Mesenchymal stem cell (in vitro differentiated cells and primary cell): ENCODE results near the gene FBXO39.

Experiments used
- DNase-seq: peaks from one replicate; pipeline ENCODE4 v3.0.0-alpha.2; 2013
- H2AFZ ChIP-seq: one replicate; pipeline ENCODE4 v1.6.1; 2013; ENCODE audit warnings: low read depth, mild to moderate bottlenecking, control low read depth, inconsistent platforms, low read length, moderate library complexity
- H2AK5ac ChIP-seq: 2 replicates; pipeline ENCODE4 v1.6.1; 2013; ENCODE audit warnings: low read length, moderate library complexity, mild to moderate bottlenecking, inconsistent platforms; ENCODE audit not compliant: severe bottlenecking
- H2BK120ac ChIP-seq: one replicate; pipeline ENCODE4 v1.6.1; 2013; ENCODE audit warnings: low read depth, mild to moderate bottlenecking, inconsistent platforms, low read length, moderate library complexity
- H2BK12ac ChIP-seq, 2 experiments: one replicate each; pipeline ENCODE4 v1.6.1; 2013; ENCODE audit warnings: inconsistent platforms in 2 of 2, low read length in 2 of 2, mild to moderate bottlenecking in 2 of 2, moderate library complexity in 2 of 2, control low read depth in 1 of 2
- H2BK15ac ChIP-seq: one replicate; pipeline ENCODE4 v1.6.1; 2013; ENCODE audit warnings: mild to moderate bottlenecking, low read depth, inconsistent platforms; ENCODE audit not compliant: poor library complexity, severe bottlenecking
- H2BK5ac ChIP-seq: 2 replicates; pipeline ENCODE4 v1.6.1; 2013; ENCODE audit warnings: low read depth, mild to moderate bottlenecking, low read length, control low read depth, inconsistent platforms; ENCODE audit not compliant: poor library complexity, severe bottlenecking
- H3K14ac ChIP-seq, 2 experiments: one replicate each; pipeline ENCODE4 v1.6.1; 2013; ENCODE audit warnings: inconsistent platforms in 2 of 2, low read length in 2 of 2, control low read depth in 1 of 2, mild to moderate bottlenecking in 1 of 2, moderate library complexity in 1 of 2
- H3K18ac ChIP-seq, 2 experiments: one replicate each; pipeline ENCODE4 v1.6.1; 2013; ENCODE audit warnings: inconsistent platforms in 2 of 2, low read length in 2 of 2, control low read depth in 1 of 2, low read depth in 1 of 2, mild to moderate bottlenecking in 1 of 2
- H3K23ac ChIP-seq, 2 experiments: one replicate each; pipeline ENCODE4 v1.6.1; 2013; ENCODE audit warnings: inconsistent platforms in 2 of 2, low read length in 2 of 2, mild to moderate bottlenecking in 2 of 2, moderate library complexity in 2 of 2, control low read depth in 1 of 2
- H3K27ac ChIP-seq: 2 replicates; pipeline ENCODE4 v1.5.1; 2013; ENCODE audit warnings: mild to moderate bottlenecking, moderate library complexity, low read length, control low read depth, inconsistent platforms; ENCODE audit not compliant: poor library complexity, severe bottlenecking
- H3K27me3 ChIP-seq, 2 experiments: 2 replicates each; pipeline versions ENCODE4 v1.6.1 to v1.7.0; 2013; ENCODE audit warnings: low read length in 2 of 2, mild to moderate bottlenecking in 2 of 2, moderate library complexity in 2 of 2, control low read depth in 1 of 2, inconsistent platforms in 1 of 2; ENCODE audit not compliant: control insufficient read depth in 1 of 2, insufficient read depth in 1 of 2
- H3K36me3 ChIP-seq, 2 experiments: 2 replicates each; pipeline versions ENCODE4 v1.6.1 to v1.7.0; 2013; ENCODE audit warnings: low read length in 2 of 2, control low read depth in 1 of 2, inconsistent platforms in 1 of 2, low read depth in 1 of 2, mild to moderate bottlenecking in 1 of 2; ENCODE audit not compliant: insufficient read depth in 2 of 2, control insufficient read depth in 1 of 2
- H3K4ac ChIP-seq, 2 experiments: one replicate each; pipeline ENCODE4 v1.6.1; 2013; ENCODE audit warnings: inconsistent platforms in 2 of 2, low read length in 2 of 2, mild to moderate bottlenecking in 2 of 2, moderate library complexity in 2 of 2, control low read depth in 1 of 2, low read depth in 1 of 2
- H3K4me1 ChIP-seq: 2 replicates; pipeline ENCODE4 v1.6.1; 2013; ENCODE audit warnings: low read depth, low read length, control low read depth; ENCODE audit not compliant: control insufficient read depth, insufficient read depth
- H3K4me2 ChIP-seq: 2 replicates; pipeline ENCODE4 v1.6.1; 2013; ENCODE audit warnings: low read length, mild to moderate bottlenecking, inconsistent platforms; ENCODE audit not compliant: poor library complexity, severe bottlenecking
- H3K4me3 ChIP-seq, 2 experiments: 2 replicates each; pipeline versions ENCODE4 v1.5.1 to v1.7.0; 2013; ENCODE audit warnings: low read length in 2 of 2, mild to moderate bottlenecking in 2 of 2, control low read depth in 1 of 2, low read depth in 1 of 2; ENCODE audit not compliant: insufficient read depth in 1 of 2
- H3K79me1 ChIP-seq: replicated peaks from 2 replicates; pipeline ENCODE4 v1.6.1; 2013; ENCODE audit warnings: mild to moderate bottlenecking, control low read depth, low read length, inconsistent platforms; ENCODE audit not compliant: poor library complexity, severe bottlenecking
- H3K9ac ChIP-seq: 2 replicates; pipeline ENCODE4 v1.7.0; 2013; ENCODE audit warnings: mild to moderate bottlenecking, low read length, moderate library complexity
- H3K9me3 ChIP-seq: 2 replicates; pipeline ENCODE4 v1.7.0; 2013; ENCODE audit warnings: mild to moderate bottlenecking, low read length; ENCODE audit not compliant: control insufficient read depth
- H4K8ac ChIP-seq: one replicate; pipeline ENCODE4 v1.6.1; 2013; ENCODE audit warnings: inconsistent platforms, mild to moderate bottlenecking, low read length, moderate library complexity
- H4K91ac ChIP-seq: one replicate; pipeline ENCODE4 v1.6.1; 2013; ENCODE audit warnings: mild to moderate bottlenecking, low read length, inconsistent platforms
- WGBS: methylation state at CpG from one replicate; pipeline ENCODE4 v1.1.7; 2013; ENCODE audit warnings: mixed read lengths; 5-methylcytosine and 5-hydroxymethylcytosine counted together

The FBXO39 gene

DNA sequence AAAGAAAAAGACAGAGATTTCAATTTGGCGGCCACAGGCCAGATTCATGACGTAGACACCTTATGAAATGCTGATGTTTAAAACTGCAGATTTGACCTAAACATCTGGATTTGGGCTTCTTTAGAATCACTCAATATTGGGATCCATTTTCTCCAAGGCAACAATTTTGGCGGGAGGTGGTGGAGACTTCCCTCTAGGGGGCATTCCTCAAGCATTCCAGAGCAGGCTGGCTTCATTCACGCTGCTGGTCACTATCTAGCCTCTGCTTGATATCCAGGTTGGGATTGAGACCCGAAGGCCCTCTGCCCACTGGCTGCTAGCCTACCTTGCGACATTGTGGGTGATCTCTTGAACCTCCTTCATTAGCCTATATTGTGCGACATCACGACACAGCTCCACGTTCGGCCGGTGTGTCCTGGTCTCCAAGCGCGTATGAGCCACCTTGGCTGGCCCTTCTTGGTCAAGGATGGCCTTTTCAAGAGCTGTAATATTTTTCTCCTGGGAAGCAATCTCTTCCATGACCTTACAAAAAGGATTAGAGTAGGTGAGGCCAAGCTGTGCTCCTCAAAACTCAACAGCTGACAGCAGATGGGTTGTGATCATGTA lies 24.5 kb downstream of the FBXO39 start:
- Histone ChIP-seq H3K4me3 (no peak overlapping the region), H4K8ac (no peak overlapping the region), H3K4me2 (no peak overlapping the region), H3K9me3 (no peaks in the 10 kb centered on the region), H3K36me3 (no peaks in the 10 kb centered on the region), H2BK120ac (no peak overlapping the region), H2AK5ac (no peak overlapping the region), H3K27ac (no peak overlapping the region), H3K14ac (no peak overlapping the region), H3K79me1 (no peaks in the 10 kb centered on the region), H3K18ac (no peak overlapping the region), H2AFZ (no peak overlapping the region), H2BK5ac (no peak overlapping the region), H2BK12ac (no peak overlapping the region), H3K4me1 (no peaks in the 10 kb centered on the region), H3K23ac (no peak overlapping the region), H3K9ac (no peak overlapping the region), H4K91ac (no peak overlapping the region), H3K4ac (no peak overlapping the region), H2BK15ac (no peak overlapping the region), H3K27me3 (peaks cover 0 to 31% of the 10 kb centered on the region in 2 experiments)
- 78% methylated on average over 13 of the region's 13 CpGs for WGBS
- no peak for DNase-seq

DNA sequence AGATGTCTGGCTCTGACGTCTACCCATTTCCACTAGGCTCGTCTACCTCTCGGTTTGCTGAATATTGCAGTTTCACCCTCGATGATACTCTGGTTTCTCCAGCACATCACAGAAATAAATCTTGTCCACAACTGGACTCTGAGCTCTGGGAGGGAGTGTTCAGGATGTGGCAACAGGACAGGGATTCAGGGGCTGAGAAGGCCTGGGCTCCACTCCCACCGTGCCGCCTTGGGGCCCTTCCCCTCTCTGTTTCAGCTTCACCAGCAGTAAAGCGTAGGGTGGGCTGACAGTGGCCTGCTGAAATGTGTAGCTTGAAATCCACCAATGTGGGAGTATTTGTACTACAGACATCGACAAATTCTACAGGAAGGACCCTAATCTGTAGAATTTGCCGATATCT lies 35.5 kb downstream of the FBXO39 start:
- DNase-seq = no peak
- Histone ChIP-seq H3K27ac (no peak overlapping the region), H3K4me1 (no peaks in the 10 kb centered on the region), H3K4me2 (no peak overlapping the region), H3K36me3 (no peaks in the 10 kb centered on the region), H2BK5ac (no peak overlapping the region), H2BK15ac (no peak overlapping the region), H4K8ac (no peak overlapping the region), H3K18ac (no peak overlapping the region), H2AK5ac (no peak overlapping the region), H3K4me3 (no peak overlapping the region), H3K27me3 (peaks cover 0 to 41% of the 10 kb centered on the region in 2 experiments), H2BK12ac (no peak overlapping the region), H4K91ac (no peak overlapping the region), H3K4ac (no peak overlapping the region), H3K79me1 (no peaks in the 10 kb centered on the region), H2BK120ac (no peak overlapping the region), H3K14ac (no peak overlapping the region), H3K9me3 (no peaks in the 10 kb centered on the region), H3K23ac (no peak overlapping the region), H3K9ac (no peak overlapping the region), H2AFZ (no peak overlapping the region)
- 90% methylated on average over 7 of the region's 9 CpGs for WGBS

DNA sequence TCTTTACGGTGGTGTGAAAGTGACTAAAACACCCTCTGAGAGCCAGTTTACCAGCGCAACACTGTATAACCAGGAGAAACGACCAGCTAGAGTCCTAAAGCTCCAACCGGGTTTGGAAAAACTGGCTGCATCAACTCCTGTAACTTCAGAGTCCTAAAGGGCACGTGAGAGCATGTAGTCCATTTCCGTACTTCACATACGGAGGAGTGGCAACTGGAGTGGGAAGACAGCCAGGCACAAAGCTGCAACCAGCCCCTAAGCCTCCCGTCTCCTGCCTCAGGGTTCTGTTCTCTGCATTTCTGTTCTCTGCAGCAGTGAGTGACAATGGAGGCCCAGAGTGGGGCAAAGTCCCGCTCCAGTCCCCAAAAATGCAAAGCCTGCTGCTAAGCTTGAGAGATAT lies 36.3 kb downstream of the FBXO39 start:
- no peak overlapping the region for H2AK5ac ChIP-seq
- no peak overlapping the region for H3K4me2 ChIP-seq
- H3K9me3 ChIP-seq = no peaks in the 10 kb centered on the region
- no peak overlapping the region for H2BK120ac ChIP-seq
- 65% methylated on average over 9 of the region's 9 CpGs for WGBS
- no peaks in the 10 kb centered on the region for H3K79me1 ChIP-seq
- no peak overlapping the region for H2AFZ ChIP-seq
- H3K27me3 ChIP-seq = peaks cover 0 to 41% of the 10 kb centered on the region in 2 experiments
- H3K36me3 ChIP-seq = no peaks in the 10 kb centered on the region
- H3K4me3 ChIP-seq = no peak overlapping the region
- H3K27ac ChIP-seq = no peak overlapping the region
- no peak for DNase-seq
- no peak overlapping the region for H4K91ac ChIP-seq
- H2BK15ac ChIP-seq = no peak overlapping the region
- no peak overlapping the region for H3K23ac ChIP-seq
- no peak overlapping the region for H3K14ac ChIP-seq
- H2BK5ac ChIP-seq = no peak overlapping the region
- H3K18ac ChIP-seq = no peak overlapping the region
- H4K8ac ChIP-seq = no peak overlapping the region
- H3K4ac ChIP-seq = no peak overlapping the region
- H3K4me1 ChIP-seq = no peaks in the 10 kb centered on the region
- no peak overlapping the region for H2BK12ac ChIP-seq
- H3K9ac ChIP-seq = no peak overlapping the region

DNA sequence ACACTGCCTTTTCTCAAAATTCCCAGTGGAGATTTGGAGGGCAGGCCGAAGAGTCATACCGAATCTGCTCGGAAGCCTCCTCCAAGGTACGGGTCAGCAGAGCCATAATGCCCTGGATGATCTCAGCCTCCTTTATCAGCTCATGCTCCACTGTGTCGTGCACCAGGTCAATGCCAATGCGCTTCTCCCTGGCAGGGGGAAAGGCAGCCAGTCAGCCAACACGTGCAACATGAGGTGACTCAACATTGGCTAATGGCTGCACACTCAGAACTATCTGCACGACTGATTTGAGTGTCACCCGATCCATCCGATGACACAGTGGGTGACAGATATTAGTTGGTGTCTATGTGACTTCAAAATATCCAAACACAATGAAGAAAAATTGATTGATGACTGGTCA lies 39.8 kb downstream of the FBXO39 start:
- no peak overlapping the region for H2BK12ac ChIP-seq
- H3K9ac ChIP-seq = no peak overlapping the region
- H3K79me1 ChIP-seq = no peaks in the 10 kb centered on the region
- H3K4me3 ChIP-seq = no peak overlapping the region
- H3K9me3 ChIP-seq = no peaks in the 10 kb centered on the region
- H3K18ac ChIP-seq = no peak overlapping the region
- peaks cover 0 to 41% of the 10 kb centered on the region in 2 experiments for H3K27me3 ChIP-seq
- no peak overlapping the region for H3K4ac ChIP-seq
- DNase-seq = no peak
- no peaks in the 10 kb centered on the region for H3K36me3 ChIP-seq
- no peak overlapping the region for H2BK5ac ChIP-seq
- no peak overlapping the region for H4K8ac ChIP-seq
- H3K23ac ChIP-seq = no peak overlapping the region
- H3K27ac ChIP-seq = no peak overlapping the region
- H2AK5ac ChIP-seq = no peak overlapping the region
- no peak overlapping the region for H2AFZ ChIP-seq
- no peaks in the 10 kb centered on the region for H3K4me1 ChIP-seq
- no peak overlapping the region for H3K14ac ChIP-seq
- H2BK15ac ChIP-seq = no peak overlapping the region
- 82% methylated on average over 10 of the region's 10 CpGs for WGBS
- no peak overlapping the region for H3K4me2 ChIP-seq
- no peak overlapping the region for H4K91ac ChIP-seq
- no peak overlapping the region for H2BK120ac ChIP-seq
